Measurements from ENCODE around the gene PCDH9.

DNA sequence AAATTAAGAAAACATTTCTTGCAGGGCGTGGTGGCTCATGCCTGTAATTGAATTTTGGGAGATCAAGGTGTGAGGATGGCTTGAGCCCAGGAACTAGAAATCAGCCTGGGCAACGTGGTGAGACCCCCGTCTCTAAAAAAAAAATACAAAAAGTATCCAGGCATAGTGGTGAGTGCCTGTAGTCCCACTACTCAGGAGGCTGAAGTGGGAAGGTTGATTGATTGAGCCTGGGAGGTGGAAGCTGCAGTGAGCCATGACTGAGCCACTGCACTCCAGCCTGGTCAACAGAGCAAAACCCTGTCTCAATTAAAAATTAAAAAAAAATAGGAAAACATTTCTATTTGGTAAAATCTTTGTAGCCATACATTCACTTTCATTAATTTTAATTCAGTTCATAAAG is 526.5 kb downstream of the PCDH9 start:
- TF ChIP-seq, protein P1, sequence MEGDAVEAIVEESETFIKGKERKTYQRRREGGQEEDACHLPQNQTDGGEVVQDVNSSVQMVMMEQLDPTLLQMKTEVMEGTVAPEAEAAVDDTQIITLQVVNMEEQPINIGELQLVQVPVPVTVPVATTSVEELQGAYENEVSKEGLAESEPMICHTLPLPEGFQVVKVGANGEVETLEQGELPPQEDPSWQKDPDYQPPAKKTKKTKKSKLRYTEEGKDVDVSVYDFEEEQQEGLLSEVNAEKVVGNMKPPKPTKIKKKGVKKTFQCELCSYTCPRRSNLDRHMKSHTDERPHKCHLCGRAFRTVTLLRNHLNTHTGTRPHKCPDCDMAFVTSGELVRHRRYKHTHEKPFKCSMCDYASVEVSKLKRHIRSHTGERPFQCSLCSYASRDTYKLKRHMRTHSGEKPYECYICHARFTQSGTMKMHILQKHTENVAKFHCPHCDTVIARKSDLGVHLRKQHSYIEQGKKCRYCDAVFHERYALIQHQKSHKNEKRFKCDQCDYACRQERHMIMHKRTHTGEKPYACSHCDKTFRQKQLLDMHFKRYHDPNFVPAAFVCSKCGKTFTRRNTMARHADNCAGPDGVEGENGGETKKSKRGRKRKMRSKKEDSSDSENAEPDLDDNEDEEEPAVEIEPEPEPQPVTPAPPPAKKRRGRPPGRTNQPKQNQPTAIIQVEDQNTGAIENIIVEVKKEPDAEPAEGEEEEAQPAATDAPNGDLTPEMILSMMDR (IDR thresholded peaks at IDR 0.05), result no peak
- TF ChIP-seq POLR2A (IDR thresholded peaks at IDR 0.05), result no peak
- TF ChIP-seq POLR2AphosphoS5 (IDR thresholded peaks at IDR 0.05), result no peak
- TF ChIP-seq EP300 (IDR thresholded peaks at IDR 0.05), result no peak
